Measurements from ENCODE around the gene DISC1.

The DISC1 gene

GRCh38 chr1:231964961-231965360 lies 338.4 kb downstream of the DISC1 start:
- TF ChIP-seq CTCF (IDR thresholded peaks at IDR 0.05): no peak

- no peak for TF ChIP-seq CTCF (IDR thresholded peaks at IDR 0.05)
Measured at GRCh38 chr1:231965615-231966014, 339.0 kb downstream of the DISC1 start.

- 0 out of 2 replicates have a peak, but pooled peaks have one; percentile 16 for TF ChIP-seq CTCF (IDR thresholded peaks at IDR 0.05)
Measured at GRCh38 chr1:231966983-231967382, 340.4 kb downstream of the DISC1 start.

GRCh38 chr1:231969076-231969475 lies 342.5 kb downstream of the DISC1 start:
- no peak for TF ChIP-seq CTCF (IDR thresholded peaks at IDR 0.05)

GRCh38 chr1:231970684-231971083 lies 344.1 kb downstream of the DISC1 start:
- TF ChIP-seq CTCF (IDR thresholded peaks at IDR 0.05): no peak

- TF ChIP-seq CTCF (IDR thresholded peaks at IDR 0.05): no peak
Measured at GRCh38 chr1:231971397-231972110, 345.0 kb downstream of the DISC1 start.

- TF ChIP-seq CTCF (IDR thresholded peaks at IDR 0.05): no peak
Measured at GRCh38 chr1:231972111-231972445, 345.5 kb downstream of the DISC1 start.

- no peak for TF ChIP-seq CTCF (IDR thresholded peaks at IDR 0.05)
Measured at GRCh38 chr1:231973830-231974229, 347.2 kb downstream of the DISC1 start.

Data from LNCAP (cell line).